ENCODE measurements around the gene SPINK5.

The SPINK5 gene

DNA sequence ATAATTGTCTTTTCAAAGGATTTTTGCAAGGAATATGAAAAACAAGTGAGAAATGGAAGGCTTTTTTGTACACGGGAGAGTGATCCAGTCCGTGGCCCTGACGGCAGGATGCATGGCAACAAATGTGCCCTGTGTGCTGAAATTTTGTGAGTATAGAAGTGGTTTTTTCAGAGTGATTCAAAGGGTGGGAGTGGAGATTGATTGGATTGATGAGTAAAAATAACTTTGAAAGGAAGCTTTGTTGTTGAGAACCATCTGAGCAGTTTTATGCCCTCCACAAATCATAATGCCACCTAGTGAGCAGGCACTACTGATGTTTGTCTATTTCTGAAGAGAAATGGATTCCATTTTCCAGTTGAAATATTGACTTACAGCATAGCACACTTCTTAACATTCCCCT lies 30.6 kb downstream of the SPINK5 start:
- no peak for DNase-seq (ENCODE audit: low spot score)

DNA sequence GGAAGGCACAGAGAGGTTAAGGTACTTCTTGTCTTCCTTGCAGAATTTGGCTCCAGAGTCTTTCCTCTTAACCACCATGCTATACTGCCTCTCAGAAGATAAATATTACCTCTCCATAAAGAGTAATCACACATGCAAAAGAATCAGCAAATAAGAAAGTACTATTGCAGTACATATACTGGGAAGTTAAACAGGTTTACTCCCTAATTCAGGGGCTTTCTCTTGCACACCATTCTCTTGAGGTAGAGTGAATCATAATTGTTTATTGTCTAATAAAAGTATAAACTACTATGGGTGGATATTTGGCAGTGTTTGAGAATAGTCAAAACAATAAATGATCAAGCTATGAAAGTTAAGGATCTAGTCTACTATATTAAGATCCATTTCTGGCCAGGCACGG lies 40.4 kb downstream of the SPINK5 start:
- DNase-seq (ENCODE audit: low spot score) = no peak

DNA sequence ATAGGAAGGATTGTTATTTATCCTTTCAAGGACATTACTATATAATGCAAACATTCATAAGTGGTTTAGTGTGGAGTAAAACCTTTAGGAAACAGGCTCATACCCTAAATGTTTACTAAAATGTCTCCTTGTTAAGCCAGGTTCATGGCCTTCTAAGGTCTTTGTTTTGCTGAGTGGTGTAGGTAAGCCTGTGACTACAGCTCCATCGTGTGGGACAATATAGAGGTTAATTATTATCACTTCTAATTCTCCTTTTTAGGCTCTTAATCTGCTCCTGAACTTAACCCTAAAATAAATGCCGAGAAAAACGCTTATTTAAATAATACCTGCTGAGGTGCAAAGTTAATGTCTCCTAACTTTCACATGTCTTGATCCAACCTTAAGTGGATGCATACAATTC lies 43.8 kb downstream of the SPINK5 start:
- no peak for DNase-seq (ENCODE audit: low spot score)

DNA sequence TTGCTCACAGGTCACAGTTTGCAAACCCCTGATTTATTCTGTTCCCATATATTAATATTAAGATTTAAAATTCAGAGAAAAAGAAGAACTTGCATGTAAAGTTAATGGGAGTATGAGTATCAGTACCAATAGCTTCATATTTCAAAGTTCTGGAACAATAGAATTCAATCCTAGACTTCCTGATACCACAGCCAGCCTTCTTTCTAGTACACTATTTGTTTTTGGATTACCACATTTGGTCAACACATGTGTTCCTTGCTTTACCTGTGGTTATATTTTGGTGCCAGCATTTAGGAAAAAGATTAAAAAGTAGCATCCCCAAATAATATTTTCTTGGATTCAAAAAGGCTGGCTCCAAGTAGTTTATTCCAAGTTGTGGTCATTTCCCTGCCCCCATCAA lies 49.5 kb downstream of the SPINK5 start:
- DNase-seq (ENCODE audit: low spot score) = no peak

DNA sequence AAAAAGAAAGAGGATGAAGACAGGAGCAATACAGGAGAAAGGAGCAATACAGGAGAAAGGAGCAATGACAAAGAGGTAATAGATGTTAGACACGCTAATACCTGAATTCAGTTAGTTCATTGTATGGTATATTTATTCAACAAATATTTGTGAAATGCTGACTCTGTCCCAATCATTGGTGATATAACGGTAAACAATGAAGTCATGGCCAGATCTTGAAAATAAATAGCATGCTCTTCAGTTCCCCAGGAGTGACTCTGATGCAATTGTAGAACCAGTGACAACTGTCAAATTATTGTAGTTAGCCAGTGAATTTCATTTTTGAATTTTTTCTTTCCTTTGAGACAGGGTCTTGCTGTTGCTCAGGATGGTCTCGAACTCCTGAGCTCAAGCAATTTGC lies 56.5 kb downstream of the SPINK5 start:
- no peak for DNase-seq (ENCODE audit: low spot score)

DNA sequence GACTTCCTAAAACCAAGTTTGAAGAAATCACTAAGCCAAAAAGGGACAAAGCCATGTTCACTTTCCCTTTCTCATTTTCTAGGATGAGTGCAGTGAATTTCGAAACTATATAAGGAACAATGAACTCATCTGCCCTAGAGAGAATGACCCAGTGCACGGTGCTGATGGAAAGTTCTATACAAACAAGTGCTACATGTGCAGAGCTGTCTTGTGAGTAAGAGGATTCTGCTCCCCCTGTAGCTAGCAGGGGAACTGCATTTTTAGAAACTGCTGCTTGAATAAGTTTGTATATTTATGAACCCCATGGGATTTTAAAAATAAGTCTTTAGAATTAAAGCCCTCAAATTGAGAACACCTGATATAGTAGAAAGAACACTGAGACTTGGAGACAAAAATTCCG lies 61.9 kb downstream of the SPINK5 start:
- peak; percentile 15 for DNase-seq (ENCODE audit: low spot score)

DNA sequence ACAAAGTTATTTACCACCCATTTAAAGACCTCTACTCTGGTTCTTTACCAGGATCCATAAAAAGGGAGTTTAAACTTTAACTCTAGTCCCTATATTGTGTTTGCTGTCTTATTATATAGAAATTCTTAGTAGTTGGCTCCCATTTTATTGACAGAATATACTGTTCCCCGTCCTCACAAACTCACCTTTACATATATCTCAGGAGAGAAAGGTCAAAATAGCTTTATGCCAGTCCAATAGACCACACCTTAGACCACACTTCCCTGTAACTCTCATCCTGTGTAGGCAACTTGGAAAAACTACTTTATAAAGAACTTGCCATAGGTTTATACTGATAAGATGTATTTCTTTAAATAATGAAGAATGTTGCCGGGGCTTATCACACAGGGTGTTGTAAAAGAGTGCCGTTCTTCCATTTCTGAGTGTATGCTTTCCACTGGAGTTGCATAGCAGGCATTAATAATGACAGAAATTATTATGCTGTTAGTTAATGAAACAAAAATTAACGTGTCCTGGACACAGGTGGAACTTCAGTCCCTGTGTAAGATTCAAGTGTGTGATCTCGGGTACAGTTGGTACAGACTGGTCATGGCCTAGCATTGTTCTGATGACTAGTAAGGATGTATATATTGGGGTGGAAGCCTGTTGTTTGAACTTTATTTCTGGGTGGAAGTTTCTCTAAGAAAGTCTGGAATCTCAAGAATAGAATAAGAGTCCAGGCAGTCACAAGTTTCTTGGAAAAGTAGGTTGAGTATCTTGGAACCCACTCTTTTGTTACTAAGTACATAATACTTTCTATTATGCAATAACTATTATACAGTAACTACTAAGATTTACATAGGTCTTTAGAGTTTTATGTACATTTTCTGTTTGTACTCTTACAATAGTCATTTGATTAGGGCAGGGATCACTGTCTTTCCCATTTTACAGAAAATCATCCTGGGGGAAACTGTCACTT lies 71.6 kb downstream of the SPINK5 start:
- DNase-seq (ENCODE audit: low spot score) = no peak

DNA sequence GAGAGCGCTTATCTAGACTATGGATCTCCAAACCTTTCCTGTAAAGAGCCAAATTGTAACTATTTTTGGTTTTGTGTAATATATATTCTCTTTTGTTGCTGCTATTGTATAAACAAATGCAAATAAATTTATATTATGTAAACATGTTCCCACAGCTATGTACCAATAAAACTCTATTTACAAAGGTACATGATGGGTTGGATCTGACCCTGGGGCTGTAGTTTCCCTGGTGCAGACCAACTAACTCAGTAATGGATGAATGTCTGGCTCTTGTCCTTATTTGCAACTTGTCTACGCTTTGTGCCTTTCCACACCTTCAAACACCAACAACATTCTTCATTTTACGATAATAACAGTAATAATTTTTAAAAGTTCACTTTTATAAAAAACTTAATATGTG lies 77.1 kb downstream of the SPINK5 start:
- DNase-seq (ENCODE audit: low spot score) = no peak

DNA sequence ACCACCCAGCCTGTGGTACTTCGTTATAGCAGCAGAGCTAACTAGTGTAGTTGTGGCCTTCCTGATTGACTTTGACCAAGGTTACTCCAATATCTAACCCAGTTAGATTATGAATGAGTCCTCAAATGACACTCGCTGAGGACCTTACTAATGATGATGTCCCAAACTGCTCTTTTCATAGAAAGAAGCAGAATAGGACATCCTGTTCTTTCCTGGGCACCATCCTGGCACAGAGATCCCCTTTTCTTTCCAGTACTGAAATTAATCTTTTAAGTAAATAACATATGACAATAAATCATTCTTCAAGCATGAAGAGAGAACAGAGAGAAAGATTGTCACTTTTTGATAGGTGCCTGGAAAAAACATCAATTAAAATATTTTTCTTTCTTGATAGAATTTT lies 77.9 kb downstream of the SPINK5 start:
- no peak for DNase-seq (ENCODE audit: low spot score)

DNA sequence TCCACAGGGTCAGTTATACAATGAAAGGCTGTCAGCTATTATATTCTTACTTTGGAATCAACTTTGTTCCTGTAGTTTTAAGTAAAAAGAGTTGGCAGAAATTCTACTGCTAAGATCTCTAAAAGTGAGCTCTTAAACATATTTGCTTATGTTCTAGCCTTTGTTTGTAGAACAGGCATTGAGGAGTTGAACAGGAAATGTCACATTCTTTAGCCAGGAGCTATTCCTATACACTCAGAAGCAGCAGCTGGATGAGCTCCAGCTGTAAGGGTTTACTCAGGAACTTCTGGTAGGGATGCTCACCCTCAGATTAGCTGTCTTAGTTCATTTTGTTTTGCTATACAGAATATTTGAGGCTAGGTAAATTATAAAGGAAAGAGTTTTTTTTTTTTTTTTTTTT lies 82.1 kb downstream of the SPINK5 start:
- peak; percentile 26 for DNase-seq (ENCODE audit: low spot score)

DNA sequence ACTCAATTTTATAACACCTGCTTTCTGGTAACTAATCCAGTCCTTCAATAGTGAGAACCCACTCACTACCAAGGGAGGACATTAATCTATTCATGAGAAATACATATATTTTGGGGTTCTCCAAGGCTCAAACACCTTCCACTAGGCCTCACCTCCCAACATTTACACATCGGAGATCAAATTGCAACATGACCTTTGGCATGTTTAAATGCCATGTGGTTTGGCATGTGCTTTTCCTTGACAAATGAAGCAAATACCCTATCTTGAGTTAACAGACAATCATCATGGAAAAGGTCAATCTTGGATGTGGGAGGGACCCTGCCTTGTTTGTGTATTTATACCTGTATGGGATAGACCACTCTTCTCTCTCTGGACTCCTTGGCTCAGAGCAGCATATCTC lies 82.7 kb downstream of the SPINK5 start:
- DNase-seq (ENCODE audit: low spot score) = no peak

DNA sequence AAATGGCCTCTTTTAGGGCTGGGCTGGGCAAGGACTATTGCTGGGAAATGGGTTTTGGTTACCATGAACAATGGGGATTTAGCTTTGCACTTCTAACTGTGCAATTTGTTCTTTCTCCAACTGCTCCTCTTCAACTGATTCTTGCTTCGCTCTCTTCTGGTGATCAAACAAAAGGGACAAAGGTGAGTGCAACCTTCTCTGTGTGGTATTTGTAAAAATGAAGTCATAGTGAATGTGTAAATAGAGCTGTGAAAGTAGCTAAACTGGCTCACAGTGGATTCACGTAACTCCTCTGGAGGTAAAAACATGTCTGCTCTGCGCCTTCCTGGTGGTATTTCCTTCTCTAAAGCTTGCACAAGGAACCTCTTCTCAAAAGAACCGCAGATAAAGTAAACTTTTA lies 83.6 kb downstream of the SPINK5 start:
- no peak for DNase-seq (ENCODE audit: low spot score)

DNA sequence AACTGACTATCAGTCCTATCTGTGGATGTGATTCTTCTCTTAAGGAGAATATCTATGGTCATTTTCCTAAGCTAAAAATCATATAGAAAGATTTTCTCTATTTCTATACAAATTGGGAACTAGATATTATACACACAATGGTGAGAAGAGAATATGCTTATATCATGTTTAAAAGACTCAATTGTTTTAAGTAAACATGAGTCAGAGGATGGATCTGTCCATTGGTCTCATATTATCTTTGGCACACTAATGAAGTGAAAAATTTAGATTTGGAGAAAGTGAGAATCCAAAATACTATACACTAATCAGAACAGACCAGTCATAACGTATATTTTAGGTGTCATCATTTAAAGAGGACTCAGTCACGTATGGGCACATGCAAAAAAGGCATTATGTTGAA lies 88.1 kb downstream of the SPINK5 start:
- no peak for DNase-seq (ENCODE audit: low spot score)

DNA sequence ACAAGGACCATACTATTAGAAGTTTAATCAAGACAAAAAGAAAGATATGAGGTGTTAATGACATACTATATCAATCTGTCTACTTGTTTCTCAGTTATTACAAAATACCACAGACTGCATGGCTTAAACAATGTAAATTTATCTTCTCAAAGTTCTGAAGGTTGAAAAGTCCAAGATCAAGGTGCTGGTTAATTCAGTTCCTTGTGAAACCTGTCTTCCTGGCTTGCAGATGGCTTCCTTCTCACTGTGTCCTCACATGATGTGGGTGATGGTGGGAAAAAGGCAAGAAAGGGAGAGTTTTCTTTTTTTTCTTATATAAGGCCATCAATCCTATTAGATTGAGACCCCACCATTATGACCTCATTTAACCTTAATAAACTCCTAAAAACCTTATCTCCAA lies 89.0 kb downstream of the SPINK5 start:
- no peak for DNase-seq (ENCODE audit: low spot score)

DNA sequence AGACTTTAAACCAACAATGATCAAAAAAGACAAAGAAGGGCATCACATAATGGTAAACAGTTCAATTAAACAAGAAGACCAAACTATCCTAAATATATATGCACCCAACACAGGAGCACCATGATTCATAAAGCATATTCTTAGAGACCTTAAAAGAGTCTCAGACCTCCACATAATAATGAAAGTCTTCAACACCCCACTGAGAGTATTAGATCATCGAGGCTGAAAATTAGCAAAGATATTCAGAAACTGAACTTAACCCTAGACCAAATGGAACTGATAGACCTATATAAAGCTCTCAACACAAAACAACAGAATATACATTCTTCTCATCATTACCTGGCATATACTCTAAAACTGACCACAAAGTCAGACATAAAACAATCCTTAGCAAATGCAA lies 92.8 kb downstream of the SPINK5 start:
- DNase-seq (ENCODE audit: low spot score) = no peak

DNA sequence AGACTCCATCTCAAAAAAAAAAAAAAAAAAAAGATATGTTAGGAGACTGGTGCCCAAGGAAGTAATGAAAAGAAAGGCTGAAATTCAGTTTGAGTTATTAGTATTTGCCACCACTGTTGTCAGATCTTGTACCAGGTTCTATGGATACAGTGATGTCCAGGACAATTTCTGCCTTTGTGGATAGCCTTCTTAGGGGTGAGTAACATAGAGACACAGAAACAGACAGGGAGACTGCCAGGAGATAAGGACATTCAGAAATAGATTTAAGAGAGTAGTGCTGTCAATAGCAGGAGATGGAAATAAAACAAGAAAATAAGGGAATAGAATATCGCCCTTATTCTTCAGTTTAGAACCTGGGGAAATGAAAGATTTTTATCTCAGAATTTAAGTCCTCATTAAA lies 98.3 kb downstream of the SPINK5 start:
- DNase-seq (ENCODE audit: low spot score) = no peak

DNA sequence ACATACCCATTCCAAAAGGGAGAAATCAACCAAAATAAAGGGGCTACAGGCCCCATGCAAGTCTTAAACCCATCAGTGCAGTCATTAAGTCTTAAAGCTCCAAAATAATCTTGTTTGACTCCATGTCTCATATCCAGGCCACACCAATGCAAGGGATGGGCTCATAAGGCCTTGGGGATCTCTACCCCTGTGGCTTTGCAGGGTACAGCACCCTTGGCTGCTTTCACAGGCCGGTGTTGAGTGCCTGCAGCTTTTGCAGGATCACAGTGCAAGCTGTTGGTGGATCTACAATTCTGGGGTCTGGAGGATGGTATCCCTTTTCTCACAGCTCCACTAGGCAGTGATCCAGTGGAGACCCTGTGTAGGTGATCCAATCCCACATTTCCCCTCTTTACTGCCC lies 99.6 kb downstream of the SPINK5 start:
- no peak for DNase-seq (ENCODE audit: low spot score)

DNA sequence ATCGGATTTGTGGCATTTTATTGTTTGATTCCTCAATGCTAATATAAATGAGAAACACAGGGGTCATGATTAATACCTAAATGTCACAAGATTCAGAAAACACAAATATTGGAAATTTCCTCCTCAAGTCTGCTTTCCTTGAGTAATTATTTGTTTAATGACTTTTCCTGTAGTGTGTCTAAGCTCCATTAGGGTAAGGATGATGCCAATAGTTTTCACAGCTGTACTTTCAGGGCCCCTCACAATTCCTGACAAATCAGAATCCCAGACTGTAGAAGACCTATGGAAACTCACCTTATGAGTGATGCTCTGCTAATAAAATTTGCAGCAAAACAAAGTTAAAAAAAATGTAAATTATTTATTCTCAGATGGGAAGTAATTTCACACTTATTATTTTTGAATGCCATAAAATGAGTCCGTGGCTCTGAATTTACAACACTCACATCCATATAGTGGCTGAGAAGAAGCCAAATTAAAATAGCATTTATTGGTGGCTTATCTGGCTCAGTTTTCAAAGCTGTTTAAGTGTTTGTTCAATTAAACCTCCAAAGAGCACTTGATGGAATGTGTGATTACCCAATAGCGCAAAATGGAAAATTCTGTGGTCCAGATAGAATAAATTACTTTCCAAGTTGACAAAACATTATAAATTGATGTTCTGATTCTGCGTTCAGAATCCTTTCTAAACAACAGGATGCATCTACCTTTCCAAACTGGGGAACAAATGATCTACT lies 102.9 kb downstream of the SPINK5 start:
- DNase-seq (ENCODE audit: low spot score) = no peak

DNA sequence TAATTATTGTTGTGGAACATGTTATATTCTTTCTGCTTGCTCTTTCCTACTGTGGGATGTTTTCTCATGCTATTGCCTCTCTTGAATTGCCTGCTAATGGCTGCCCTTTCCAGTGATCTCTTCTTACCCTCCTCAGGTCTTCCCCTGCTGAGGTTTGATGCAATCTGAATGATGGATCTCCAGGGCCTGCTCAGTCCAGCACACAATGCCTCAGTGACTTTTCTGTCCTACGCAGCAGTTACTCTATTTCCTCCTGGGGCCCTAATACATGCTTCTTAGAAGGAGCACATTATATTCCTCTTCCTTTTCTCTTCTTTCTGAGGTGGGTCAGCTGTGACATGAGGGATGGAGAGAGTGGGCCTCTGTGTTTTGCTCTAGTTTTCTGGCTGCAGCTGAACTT lies 104.5 kb downstream of the SPINK5 start, which contains the start of gene SPINK14:
Gene SPINK14, plus strand, starts transcription at position 301 of the 400 bp plus-strand sequence. CDS start 1,187 bp downstream, outside the sequence.
- no peak for DNase-seq (ENCODE audit: low spot score)

DNA sequence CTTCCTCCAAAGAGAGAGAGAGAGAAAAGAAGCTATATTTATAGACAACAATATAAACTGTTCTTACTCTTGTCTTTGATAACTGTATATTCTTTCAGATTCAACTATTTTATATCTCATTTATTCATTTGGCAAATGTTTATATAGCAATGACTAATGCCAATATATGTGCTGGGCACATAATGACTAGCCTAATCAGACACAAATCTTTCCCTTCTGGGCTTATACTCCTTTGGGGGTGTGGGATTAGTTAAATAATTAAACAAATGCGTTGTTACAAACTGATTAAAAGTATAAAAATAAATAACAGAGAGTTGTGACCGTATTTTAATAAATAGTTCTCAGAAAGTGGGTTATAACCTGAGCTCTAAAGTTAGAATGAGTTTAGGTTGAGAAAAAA lies 108.6 kb downstream of the SPINK5 start:
- no peak for DNase-seq (ENCODE audit: low spot score)

DNA sequence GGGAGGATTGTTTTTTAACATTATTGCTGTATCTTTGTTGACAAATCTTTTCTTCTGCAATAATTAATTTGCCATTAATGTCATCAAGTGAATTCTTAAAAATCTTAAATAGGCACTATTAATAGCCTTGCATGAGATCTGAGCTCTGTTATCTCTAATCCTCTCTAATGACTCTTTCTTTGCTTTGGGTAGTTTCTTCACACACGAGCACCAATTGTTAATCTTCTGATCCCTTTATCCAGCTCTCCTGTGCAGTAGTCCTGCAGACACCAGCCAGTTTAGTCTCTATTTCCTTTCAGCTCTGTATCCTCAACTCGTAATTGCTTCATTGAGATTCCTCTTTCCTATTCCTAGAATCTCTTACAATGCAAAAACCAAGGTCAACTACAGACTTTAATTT lies 112.7 kb downstream of the SPINK5 start:
- DNase-seq (ENCODE audit: low spot score) = no peak

DNA sequence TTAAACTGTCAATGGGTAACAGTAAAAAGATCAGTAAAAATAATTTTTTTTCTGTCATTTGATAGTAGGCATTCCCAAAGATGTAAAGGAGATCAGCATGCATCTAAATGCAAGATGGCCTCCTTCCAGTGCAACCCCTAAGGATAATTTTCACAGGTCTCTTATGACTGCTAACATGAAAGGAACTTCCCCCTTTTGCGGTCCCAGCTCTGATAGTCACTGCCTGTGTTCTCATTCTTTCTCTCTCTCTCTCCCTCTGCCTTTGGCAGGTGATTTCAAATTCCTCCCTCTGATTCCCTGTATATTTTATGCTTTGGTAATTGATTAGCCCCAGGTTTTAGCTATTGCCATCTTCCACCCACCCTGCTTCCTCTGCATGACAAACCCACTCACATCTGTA lies 113.4 kb downstream of the SPINK5 start:
- DNase-seq (ENCODE audit: low spot score) = no peak

DNA sequence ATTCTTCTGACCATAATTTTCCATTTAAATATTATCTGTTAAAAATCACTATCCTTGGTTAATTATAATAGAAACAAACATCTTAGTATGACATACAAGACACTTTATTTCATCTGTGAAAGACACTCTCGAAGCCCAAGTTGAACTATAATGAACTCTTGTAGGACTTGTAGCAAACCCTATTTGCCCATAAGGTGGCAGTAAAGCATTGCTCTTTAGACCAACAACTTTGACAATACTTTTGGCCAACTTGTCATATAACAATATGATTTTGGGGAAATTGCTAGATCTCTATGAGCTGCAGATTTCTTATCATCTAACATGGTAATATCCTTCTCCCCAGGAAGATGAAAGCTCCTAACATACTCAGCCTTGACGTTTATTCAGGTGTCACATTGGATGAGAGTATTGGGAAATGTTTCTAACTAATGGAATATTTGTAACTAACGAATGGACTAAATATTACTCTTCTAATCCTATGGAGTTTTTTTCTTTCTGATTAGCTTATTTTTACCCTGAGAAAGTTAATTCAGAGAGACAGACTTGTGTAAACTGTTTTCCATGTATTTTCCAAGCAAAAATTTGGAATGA lies 115.5 kb downstream of the SPINK5 start:
- peak; percentile 20 for DNase-seq (ENCODE audit: low spot score)
